ENCODE data around the gene KRTAP4-11. TPM values are rescaled to one million over a fixed set of nuclear protein-coding genes. Genes with fewer than 3 reads are reported as not detected.

Gene KRTAP4-11
- total and polyA plus RNA-seq, 2 of the 4 experiments (the other 2 are of a cell fraction): not detected

DNA sequence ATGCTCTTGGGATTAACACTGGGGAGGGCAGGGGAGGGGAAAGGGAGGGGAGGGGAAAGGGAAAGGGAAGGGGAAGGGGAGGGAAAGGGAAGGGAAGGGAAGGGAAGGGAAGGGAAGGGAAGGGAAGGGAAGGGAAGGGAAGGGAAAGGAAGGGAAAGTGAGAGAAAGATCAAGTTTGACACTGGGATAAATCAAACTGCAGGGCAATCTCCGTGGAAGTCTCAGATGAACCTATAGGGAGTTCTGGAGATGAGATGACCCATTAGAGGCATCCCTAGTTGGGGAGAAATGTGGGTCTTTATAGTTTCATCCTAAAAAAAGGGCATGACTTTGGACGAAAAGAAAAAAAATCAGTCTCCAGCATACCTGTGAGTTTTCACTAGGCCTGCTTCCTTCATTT is 3.6 kb upstream of the KRTAP4-11 start:
- CTCF ChIA-PET: no interaction called here
- H3K4me1 ChIP-seq (ENCODE audit: control insufficient read depth, insufficient read depth, low read length): no peaks in the 10 kb centered on the region
- no peaks in the 10 kb centered on the region for H4K20me1 ChIP-seq (ENCODE audit: insufficient read depth, low read length)
- no peak overlapping the region for H4K5ac ChIP-seq (ENCODE audit: low read depth, low read length)
- peak overlapping the region; percentile 9; the same call in 1 of the 2 replicates for H4K91ac ChIP-seq (ENCODE audit: insufficient read depth, low read depth, low read length)
- no peak overlapping the region for H3K9ac ChIP-seq (ENCODE audit: low read depth, low read length)
- peak overlapping the region; percentile 31; the same call in 1 of the 2 replicates for H3K4ac ChIP-seq (ENCODE audit: low read depth, low read length)
- ATAC-seq (ENCODE audit: low read depth): no peak
- H3K4me2 ChIP-seq (ENCODE audit: low read depth, low read length): no peak overlapping the region
- H3K23ac ChIP-seq (ENCODE audit: low read depth, low read length): no peak overlapping the region
- H3K9me3 ChIP-seq (ENCODE audit: control insufficient read depth, insufficient read depth, low read length): peaks cover 2% of the 10 kb centered on the region; the same call in 1 of the 2 replicates
- no peaks in the 10 kb centered on the region for H3K36me3 ChIP-seq (ENCODE audit: control insufficient read depth, insufficient read depth, low read length)
- no peak overlapping the region for H2AK9ac ChIP-seq (replicated peaks; ENCODE audit: low read depth, low read length, poor library complexity)
- H3K4me3 ChIP-seq (ENCODE audit: insufficient read depth, low read depth, low read length): no peak overlapping the region
- H3K56ac ChIP-seq (ENCODE audit: extremely low read depth, insufficient read depth, low read length): no peak overlapping the region; the same call in 1 of the 2 replicates
- in situ Hi-C loops (cut with MboI; ENCODE audit: low sequenced_read_pairs): no loop called here
- BruUV-seq (replicated peaks): no TSS peak
- H2AFZ ChIP-seq (replicated peaks; ENCODE audit: low read length, poor library complexity): no peak overlapping the region
- H3K27ac ChIP-seq (ENCODE audit: insufficient read depth, low read length): no peak overlapping the region
- intact Hi-C loops (cut with micrococcal nuclease): no loop called here
- no peaks in the 10 kb centered on the region for H3K79me1 ChIP-seq (ENCODE audit: low read depth in 1 of 2, low read length in 2 of 2)
- H2BK120ac ChIP-seq (ENCODE audit: low read depth, low read length): peak overlapping the region; percentile 43; the same call in 1 of the 2 replicates
- WGBS, 2 experiments (ENCODE audit: extremely low coverage in 2 of 2, insufficient read length in 1 of 2): no CpG with 5 or more reads among the region's 2 CpGs
- peak overlapping the region; percentile 86 for H2AK5ac ChIP-seq (ENCODE audit: low read depth, low read length)
- H3K14ac ChIP-seq (replicated peaks; ENCODE audit: low read depth, low read length): no peak overlapping the region
- POLR2A ChIA-PET (ENCODE audit: unreplicated experiment): no interaction called here
- DNase-seq: no peak
- H3K18ac ChIP-seq (ENCODE audit: low read depth, low read length): no peak overlapping the region
- H4K8ac ChIP-seq (ENCODE audit: low read depth in 2 of 2, low read length in 2 of 2): no peak overlapping the region
- no peaks in the 10 kb centered on the region for H3K27me3 ChIP-seq (ENCODE audit: control insufficient read depth, insufficient read depth, low read length)
- dilution Hi-C loops (cut with HindIII; ENCODE audit: low sequenced_read_pairs, unreplicated experiment): no loop called here
- peak overlapping the region; percentile 67; the same call in 1 of the 3 replicates for H2BK15ac ChIP-seq (ENCODE audit: low read depth, low read length)
- TF ChIP-seq NFE2L2 (IDR thresholded peaks at IDR 0.05; ENCODE audit: low read depth, low read length): no peak
- no peak for TF ChIP-seq POLR2A (IDR thresholded peaks at IDR 0.05; ENCODE audit: low read depth, low read length)
- TF ChIP-seq, protein P1, sequence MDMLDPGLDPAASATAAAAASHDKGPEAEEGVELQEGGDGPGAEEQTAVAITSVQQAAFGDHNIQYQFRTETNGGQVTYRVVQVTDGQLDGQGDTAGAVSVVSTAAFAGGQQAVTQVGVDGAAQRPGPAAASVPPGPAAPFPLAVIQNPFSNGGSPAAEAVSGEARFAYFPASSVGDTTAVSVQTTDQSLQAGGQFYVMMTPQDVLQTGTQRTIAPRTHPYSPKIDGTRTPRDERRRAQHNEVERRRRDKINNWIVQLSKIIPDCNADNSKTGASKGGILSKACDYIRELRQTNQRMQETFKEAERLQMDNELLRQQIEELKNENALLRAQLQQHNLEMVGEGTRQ (IDR thresholded peaks at IDR 0.05; ENCODE audit: low read depth, low read length): no peak
- TF ChIP-seq MAFK (IDR thresholded peaks at IDR 0.05; ENCODE audit: low read depth, low read length): no peak
- TF ChIP-seq MXI1 (IDR thresholded peaks at IDR 0.05; ENCODE audit: borderline replicate concordance, low read depth, low read length): no peak
- TF ChIP-seq, protein P2, sequence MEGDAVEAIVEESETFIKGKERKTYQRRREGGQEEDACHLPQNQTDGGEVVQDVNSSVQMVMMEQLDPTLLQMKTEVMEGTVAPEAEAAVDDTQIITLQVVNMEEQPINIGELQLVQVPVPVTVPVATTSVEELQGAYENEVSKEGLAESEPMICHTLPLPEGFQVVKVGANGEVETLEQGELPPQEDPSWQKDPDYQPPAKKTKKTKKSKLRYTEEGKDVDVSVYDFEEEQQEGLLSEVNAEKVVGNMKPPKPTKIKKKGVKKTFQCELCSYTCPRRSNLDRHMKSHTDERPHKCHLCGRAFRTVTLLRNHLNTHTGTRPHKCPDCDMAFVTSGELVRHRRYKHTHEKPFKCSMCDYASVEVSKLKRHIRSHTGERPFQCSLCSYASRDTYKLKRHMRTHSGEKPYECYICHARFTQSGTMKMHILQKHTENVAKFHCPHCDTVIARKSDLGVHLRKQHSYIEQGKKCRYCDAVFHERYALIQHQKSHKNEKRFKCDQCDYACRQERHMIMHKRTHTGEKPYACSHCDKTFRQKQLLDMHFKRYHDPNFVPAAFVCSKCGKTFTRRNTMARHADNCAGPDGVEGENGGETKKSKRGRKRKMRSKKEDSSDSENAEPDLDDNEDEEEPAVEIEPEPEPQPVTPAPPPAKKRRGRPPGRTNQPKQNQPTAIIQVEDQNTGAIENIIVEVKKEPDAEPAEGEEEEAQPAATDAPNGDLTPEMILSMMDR (conservative IDR thresholded peaks at IDR 0.05; ENCODE audit: low read depth, low read length): no peak
- no peak overlapping the region for H2BK5ac ChIP-seq (ENCODE audit: low read depth, low read length, poor library complexity, severe bottlenecking)
- no peaks in the 10 kb centered on the region for H3K9me1 ChIP-seq (ENCODE audit: insufficient read depth, low read length)
- H2BK20ac ChIP-seq (ENCODE audit: low read depth, low read length): no peak overlapping the region

All from IMR-90 (cell line).